GM23338 (cell line): Measurements from ENCODE around the gene SEH1L. TPM values are rescaled to one million over a fixed set of nuclear protein-coding genes. Genes with fewer than 3 reads are reported as not detected.

Experiments used
- ATAC-seq: fragments of 200-7000 bp; cut with Tn5 transposase; 3 replicates; pipeline ENCODE4 v1.9.1; 2020
- DNase-seq: peaks from one replicate; pipeline ENCODE4 v3.0.0-alpha.2; 2015; ENCODE audit warnings: low spot score
- H2AFZ ChIP-seq: fragments of 200-600 bp; sonication (generic); 2 replicates; pipeline ENCODE4 v1.8.0; 2016; ENCODE audit warnings: antibody characterized with exemption, mild to moderate bottlenecking, moderate library complexity
- H3F3A ChIP-seq: fragments of 200-600 bp; sonication (generic); replicated peaks from 2 replicates; pipeline ENCODE4 v1.8.0; 2017; ENCODE audit warnings: antibody characterized with exemption, mixed run types, low read depth
- H3K27ac ChIP-seq: fragments of 200-600 bp; sonication (generic); 2 replicates; pipeline ENCODE4 v1.6.1; 2016; ENCODE audit warnings: low read depth
- H3K27me3 ChIP-seq: fragments of 200-600 bp; sonication (generic); 2 replicates; pipeline ENCODE4 v1.8.0; 2016; ENCODE audit warnings: mild to moderate bottlenecking, mixed run types, moderate library complexity; ENCODE audit not compliant: insufficient read depth
- H3K36me3 ChIP-seq: fragments of 200-600 bp; sonication (generic); 2 replicates; pipeline ENCODE4 v1.8.0; 2016; ENCODE audit warnings: mild to moderate bottlenecking; ENCODE audit not compliant: insufficient read depth
- H3K4me1 ChIP-seq: fragments of 200-600 bp; sonication (generic); 2 replicates; pipeline ENCODE4 v1.8.0; 2016; ENCODE audit warnings: mild to moderate bottlenecking, moderate library complexity; ENCODE audit not compliant: insufficient read depth
- H3K4me2 ChIP-seq: fragments of 200-600 bp; sonication (generic); 2 replicates; pipeline ENCODE4 v1.7.1; 2017; ENCODE audit warnings: mixed run types
- H3K4me3 ChIP-seq: fragments of 200-600 bp; sonication (generic); 2 replicates; pipeline ENCODE4 v1.6.1; 2016; ENCODE audit warnings: mixed run types
- H3K79me2 ChIP-seq: fragments of 200-600 bp; sonication (generic); replicated peaks from 2 replicates; pipeline ENCODE4 v1.8.0; 2017; ENCODE audit warnings: mild to moderate bottlenecking; ENCODE audit not compliant: insufficient read depth
- H3K9me2 ChIP-seq: fragments of 200-600 bp; sonication (generic); 2 replicates; pipeline ENCODE4 v1.8.0; 2017; ENCODE audit not compliant: insufficient read depth
- H4K20me1 ChIP-seq: fragments of 200-600 bp; sonication (generic); replicated peaks from 2 replicates; pipeline ENCODE4 v1.8.0; 2017; ENCODE audit warnings: mild to moderate bottlenecking; ENCODE audit not compliant: insufficient read depth
- H3K27ac Mint-ChIP-seq: 2 replicates; pipeline ENCODE4 v1.8.0; 2020; ENCODE audit warnings: inconsistent platforms, mild to moderate bottlenecking, moderate library complexity, mixed read lengths
- H3K27me3 Mint-ChIP-seq: 3 replicates; pipeline ENCODE4 v1.8.0; 2022; ENCODE audit warnings: low read depth, mild to moderate bottlenecking, moderate library complexity, mixed read lengths, inconsistent platforms; ENCODE audit not compliant: insufficient read depth, poor library complexity
- H3K36me3 Mint-ChIP-seq: 3 replicates; pipeline ENCODE4 v1.8.0; 2021; ENCODE audit warnings: low read depth, mild to moderate bottlenecking, inconsistent platforms, moderate library complexity, mixed read lengths
- H3K4me1 Mint-ChIP-seq: 3 replicates; pipeline ENCODE4 v1.8.0; 2020; ENCODE audit warnings: mild to moderate bottlenecking, inconsistent platforms, mixed read lengths
- H3K4me3 Mint-ChIP-seq: 3 replicates; pipeline ENCODE4 v1.8.0; 2021; ENCODE audit warnings: moderate library complexity, mild to moderate bottlenecking, inconsistent platforms, mixed read lengths
- H3K9me3 Mint-ChIP-seq: 3 replicates; pipeline ENCODE4 v1.8.0; 2020; ENCODE audit warnings: moderate library complexity, mild to moderate bottlenecking, inconsistent platforms, mixed read lengths
- CREB1 ChIP-seq: fragments of 250-450 bp; sonication (Bioruptor Pico); IDR thresholded peaks from 2 replicates; pipeline ENCODE4 v1.5.0; 2020; ENCODE audit warnings: low read depth, mild to moderate bottlenecking, moderate library complexity
- EZH2 ChIP-seq: fragments of 200-600 bp; sonication (generic); IDR thresholded peaks from one replicate; pipeline ENCODE4 v1.8.0; 2017; ENCODE audit warnings: antibody characterized with exemption, mild to moderate bottlenecking, low read depth; ENCODE audit not compliant: unreplicated experiment
- EZH2phosphoT487 ChIP-seq: fragments of 200-600 bp; sonication (generic); IDR thresholded peaks from one replicate; pipeline ENCODE4 v1.8.1; 2018; ENCODE audit warnings: antibody characterized with exemption; ENCODE audit not compliant: unreplicated experiment
- JUNB ChIP-seq: IDR thresholded peaks from one replicate; pipeline ENCODE4 v1.6.1; 2016; ENCODE audit warnings: antibody characterized with exemption; ENCODE audit not compliant: unreplicated experiment
- NANOG ChIP-seq: IDR thresholded peaks from 2 replicates; pipeline ENCODE4 v1.6.1; 2016; ENCODE audit warnings: antibody characterized with exemption, borderline replicate concordance
- POLR2AphosphoS5 ChIP-seq: IDR thresholded peaks from 2 replicates; pipeline ENCODE4 v1.6.1; 2016; ENCODE audit warnings: antibody characterized with exemption, low read depth
- STAT1 ChIP-seq: IDR thresholded peaks from one replicate; pipeline ENCODE4 v1.6.1; 2016; ENCODE audit warnings: antibody characterized with exemption; ENCODE audit not compliant: unreplicated experiment
- ZNF114 ChIP-seq: fragments of 250-450 bp; sonication (Bioruptor Pico); IDR thresholded peaks from 2 replicates; pipeline ENCODE4 v1.5.0; 2020; ENCODE audit warnings: mild to moderate bottlenecking, moderate library complexity
- ZNF331 ChIP-seq: fragments of 250-450 bp; sonication (Bioruptor Pico); IDR thresholded peaks from 2 replicates; pipeline ENCODE4 v1.5.0; 2020; ENCODE audit warnings: low read depth, mild to moderate bottlenecking, moderate library complexity
- polyA plus RNA-seq: library from polyadenylated mRNA; unstranded; fragments of >200 nt; fragmentation: Nextera tagmentation; extraction: Ambion mirVana; gene quantifications from 2 replicates; pipeline ENCODE4 v1.2.1, GENCODE V29; 2016
- total RNA-seq: library from RNA; depleted of rRNA; stranded (reverse); fragments of >200 nt; shearing (Covaris generic); gene quantifications from 2 replicates; pipeline ENCODE4 v1.2.3, GENCODE V29; 2014
- TF ChIP-seq, protein P1 (sequence below): IDR thresholded peaks from 2 replicates; pipeline ENCODE4 v1.6.1; 2016; ENCODE audit warnings: antibody characterized with exemption
- TF ChIP-seq, protein P2 (sequence below): fragments of 250-450 bp; sonication (Bioruptor Pico); IDR thresholded peaks from 2 replicates; pipeline ENCODE4 v1.5.0; 2020; ENCODE audit warnings: mild to moderate bottlenecking, moderate library complexity
- TF ChIP-seq, protein P3 (sequence below), 2 experiments: fragments of 200-600 bp in 1 of 2; sonication (generic) in 1 of 2; conservative IDR thresholded peaks; 2 replicates each; pipeline versions ENCODE4 v1.5.1 to v1.6.1; 2016 to 2017; ENCODE audit warnings: antibody characterized with exemption in 2 of 2, low read depth in 2 of 2, mild to moderate bottlenecking in 2 of 2, moderate library complexity in 1 of 2
- TF ChIP-seq, protein P4 (sequence below): IDR thresholded peaks from one replicate; pipeline ENCODE4 v1.6.1; 2018; ENCODE audit warnings: antibody characterized with exemption; ENCODE audit not compliant: unreplicated experiment

The SEH1L gene
- total and polyA plus RNA-seq, 2 experiments from 2014 or later: 46.9 to 72.0 TPM

DNA sequence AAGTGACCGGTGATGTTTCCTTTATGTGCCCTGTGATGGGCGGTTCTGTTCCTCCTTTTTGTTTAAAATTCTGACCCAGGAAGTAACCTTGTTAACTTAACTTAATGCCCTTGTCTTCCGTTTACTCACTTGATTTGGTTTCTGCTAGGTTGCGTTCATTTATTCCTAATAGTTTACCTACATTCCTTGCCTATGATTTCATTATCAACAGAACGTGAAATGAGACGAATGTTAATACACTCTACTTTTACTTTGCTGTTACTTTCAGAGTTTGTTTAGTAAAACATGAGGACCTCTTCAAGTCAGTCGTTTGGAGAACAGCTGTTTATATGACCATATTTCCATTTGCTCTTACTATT lies 44.0 kb downstream of the SEH1L start:
- Histone ChIP-seq H3K4me3 (peak overlapping the region; percentile 79), H3K27me3 (no peaks in the 10 kb centered on the region), H3K27ac (peak overlapping the region; percentile 84), H3F3A (no peaks in the 10 kb centered on the region; the same call in 1 of the 2 replicates), H3K4me2 (peak overlapping the region; percentile 81), H2AFZ (peak overlapping the region; percentile 86), H3K79me2 (peaks cover 54% of the 10 kb centered on the region), H3K4me1 (peaks cover 10% of the 10 kb centered on the region), H4K20me1 (peaks cover 20% of the 10 kb centered on the region), H3K9me2 (no peaks in the 10 kb centered on the region), H3K36me3 (no peaks in the 10 kb centered on the region)
- Mint-ChIP-seq H3K27me3 (peaks cover 12% of the 10 kb centered on the region), H3K36me3 (peaks cover 2% of the 10 kb centered on the region; the same call in 2 of the 3 replicates), H3K27ac (peak overlapping the region; percentile 97), H3K9me3 (no peaks in the 10 kb centered on the region; the same call in 2 of the 3 replicates), H3K4me3 (peak overlapping the region; percentile 97), H3K4me1 (peaks cover 9% of the 10 kb centered on the region)
- DNase-seq (no peak), ATAC-seq (no peak)
- TF ChIP-seq EZH2 (no peak), JUNB (no peak), ZNF331 (CRISPR knock-in tag) (no peak), POLR2AphosphoS5 (no peak), ZNF114 (CRISPR knock-in tag) (no peak), NANOG (no peak), STAT1 (no peak), EZH2phosphoT487 (no peak), CREB1 (no peak)
- TF ChIP-seq, protein P1, sequence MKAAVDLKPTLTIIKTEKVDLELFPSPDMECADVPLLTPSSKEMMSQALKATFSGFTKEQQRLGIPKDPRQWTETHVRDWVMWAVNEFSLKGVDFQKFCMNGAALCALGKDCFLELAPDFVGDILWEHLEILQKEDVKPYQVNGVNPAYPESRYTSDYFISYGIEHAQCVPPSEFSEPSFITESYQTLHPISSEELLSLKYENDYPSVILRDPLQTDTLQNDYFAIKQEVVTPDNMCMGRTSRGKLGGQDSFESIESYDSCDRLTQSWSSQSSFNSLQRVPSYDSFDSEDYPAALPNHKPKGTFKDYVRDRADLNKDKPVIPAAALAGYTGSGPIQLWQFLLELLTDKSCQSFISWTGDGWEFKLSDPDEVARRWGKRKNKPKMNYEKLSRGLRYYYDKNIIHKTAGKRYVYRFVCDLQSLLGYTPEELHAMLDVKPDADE: no peak
- TF ChIP-seq, protein P2, sequence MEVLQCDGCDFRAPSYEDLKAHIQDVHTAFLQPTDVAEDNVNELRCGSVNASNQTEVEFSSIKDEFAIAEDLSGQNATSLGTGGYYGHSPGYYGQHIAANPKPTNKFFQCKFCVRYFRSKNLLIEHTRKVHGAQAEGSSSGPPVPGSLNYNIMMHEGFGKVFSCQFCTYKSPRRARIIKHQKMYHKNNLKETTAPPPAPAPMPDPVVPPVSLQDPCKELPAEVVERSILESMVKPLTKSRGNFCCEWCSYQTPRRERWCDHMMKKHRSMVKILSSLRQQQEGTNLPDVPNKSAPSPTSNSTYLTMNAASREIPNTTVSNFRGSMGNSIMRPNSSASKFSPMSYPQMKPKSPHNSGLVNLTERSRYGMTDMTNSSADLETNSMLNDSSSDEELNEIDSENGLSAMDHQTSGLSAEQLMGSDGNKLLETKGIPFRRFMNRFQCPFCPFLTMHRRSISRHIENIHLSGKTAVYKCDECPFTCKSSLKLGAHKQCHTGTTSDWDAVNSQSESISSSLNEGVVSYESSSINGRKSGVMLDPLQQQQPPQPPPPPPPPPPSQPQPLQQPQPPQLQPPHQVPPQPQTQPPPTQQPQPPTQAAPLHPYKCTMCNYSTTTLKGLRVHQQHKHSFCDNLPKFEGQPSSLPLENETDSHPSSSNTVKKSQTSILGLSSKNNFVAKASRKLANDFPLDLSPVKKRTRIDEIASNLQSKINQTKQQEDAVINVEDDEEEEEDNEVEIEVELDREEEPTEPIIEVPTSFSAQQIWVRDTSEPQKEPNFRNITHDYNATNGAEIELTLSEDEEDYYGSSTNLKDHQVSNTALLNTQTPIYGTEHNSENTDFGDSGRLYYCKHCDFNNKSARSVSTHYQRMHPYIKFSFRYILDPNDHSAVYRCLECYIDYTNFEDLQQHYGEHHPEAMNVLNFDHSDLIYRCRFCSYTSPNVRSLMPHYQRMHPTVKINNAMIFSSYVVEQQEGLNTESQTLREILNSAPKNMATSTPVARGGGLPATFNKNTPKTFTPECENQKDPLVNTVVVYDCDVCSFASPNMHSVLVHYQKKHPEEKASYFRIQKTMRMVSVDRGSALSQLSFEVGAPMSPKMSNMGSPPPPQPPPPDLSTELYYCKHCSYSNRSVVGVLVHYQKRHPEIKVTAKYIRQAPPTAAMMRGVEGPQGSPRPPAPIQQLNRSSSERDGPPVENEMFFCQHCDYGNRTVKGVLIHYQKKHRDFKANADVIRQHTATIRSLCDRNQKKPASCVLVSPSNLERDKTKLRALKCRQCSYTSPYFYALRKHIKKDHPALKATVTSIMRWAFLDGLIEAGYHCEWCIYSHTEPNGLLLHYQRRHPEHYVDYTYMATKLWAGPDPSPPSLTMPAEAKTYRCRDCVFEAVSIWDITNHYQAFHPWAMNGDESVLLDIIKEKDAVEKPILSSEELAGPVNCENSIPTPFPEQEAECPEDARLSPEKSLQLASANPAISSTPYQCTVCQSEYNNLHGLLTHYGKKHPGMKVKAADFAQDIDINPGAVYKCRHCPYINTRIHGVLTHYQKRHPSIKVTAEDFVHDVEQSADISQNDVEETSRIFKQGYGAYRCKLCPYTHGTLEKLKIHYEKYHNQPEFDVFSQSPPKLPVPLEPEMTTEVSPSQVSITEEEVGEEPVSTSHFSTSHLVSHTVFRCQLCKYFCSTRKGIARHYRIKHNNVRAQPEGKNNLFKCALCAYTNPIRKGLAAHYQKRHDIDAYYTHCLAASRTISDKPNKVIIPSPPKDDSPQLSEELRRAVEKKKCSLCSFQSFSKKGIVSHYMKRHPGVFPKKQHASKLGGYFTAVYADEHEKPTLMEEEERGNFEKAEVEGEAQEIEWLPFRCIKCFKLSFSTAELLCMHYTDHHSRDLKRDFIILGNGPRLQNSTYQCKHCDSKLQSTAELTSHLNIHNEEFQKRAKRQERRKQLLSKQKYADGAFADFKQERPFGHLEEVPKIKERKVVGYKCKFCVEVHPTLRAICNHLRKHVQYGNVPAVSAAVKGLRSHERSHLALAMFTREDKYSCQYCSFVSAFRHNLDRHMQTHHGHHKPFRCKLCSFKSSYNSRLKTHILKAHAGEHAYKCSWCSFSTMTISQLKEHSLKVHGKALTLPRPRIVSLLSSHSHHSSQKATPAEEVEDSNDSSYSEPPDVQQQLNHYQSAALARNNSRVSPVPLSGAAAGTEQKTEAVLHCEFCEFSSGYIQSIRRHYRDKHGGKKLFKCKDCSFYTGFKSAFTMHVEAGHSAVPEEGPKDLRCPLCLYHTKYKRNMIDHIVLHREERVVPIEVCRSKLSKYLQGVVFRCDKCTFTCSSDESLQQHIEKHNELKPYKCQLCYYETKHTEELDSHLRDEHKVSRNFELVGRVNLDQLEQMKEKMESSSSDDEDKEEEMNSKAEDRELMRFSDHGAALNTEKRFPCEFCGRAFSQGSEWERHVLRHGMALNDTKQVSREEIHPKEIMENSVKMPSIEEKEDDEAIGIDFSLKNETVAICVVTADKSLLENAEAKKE (CRISPR knock-in tag): no peak
- TF ChIP-seq, protein P3, sequence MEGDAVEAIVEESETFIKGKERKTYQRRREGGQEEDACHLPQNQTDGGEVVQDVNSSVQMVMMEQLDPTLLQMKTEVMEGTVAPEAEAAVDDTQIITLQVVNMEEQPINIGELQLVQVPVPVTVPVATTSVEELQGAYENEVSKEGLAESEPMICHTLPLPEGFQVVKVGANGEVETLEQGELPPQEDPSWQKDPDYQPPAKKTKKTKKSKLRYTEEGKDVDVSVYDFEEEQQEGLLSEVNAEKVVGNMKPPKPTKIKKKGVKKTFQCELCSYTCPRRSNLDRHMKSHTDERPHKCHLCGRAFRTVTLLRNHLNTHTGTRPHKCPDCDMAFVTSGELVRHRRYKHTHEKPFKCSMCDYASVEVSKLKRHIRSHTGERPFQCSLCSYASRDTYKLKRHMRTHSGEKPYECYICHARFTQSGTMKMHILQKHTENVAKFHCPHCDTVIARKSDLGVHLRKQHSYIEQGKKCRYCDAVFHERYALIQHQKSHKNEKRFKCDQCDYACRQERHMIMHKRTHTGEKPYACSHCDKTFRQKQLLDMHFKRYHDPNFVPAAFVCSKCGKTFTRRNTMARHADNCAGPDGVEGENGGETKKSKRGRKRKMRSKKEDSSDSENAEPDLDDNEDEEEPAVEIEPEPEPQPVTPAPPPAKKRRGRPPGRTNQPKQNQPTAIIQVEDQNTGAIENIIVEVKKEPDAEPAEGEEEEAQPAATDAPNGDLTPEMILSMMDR (conservative IDR thresholded peaks at IDR 0.05; ENCODE audit: low read depth in 2 of 2): no peak
- TF ChIP-seq, protein P4, sequence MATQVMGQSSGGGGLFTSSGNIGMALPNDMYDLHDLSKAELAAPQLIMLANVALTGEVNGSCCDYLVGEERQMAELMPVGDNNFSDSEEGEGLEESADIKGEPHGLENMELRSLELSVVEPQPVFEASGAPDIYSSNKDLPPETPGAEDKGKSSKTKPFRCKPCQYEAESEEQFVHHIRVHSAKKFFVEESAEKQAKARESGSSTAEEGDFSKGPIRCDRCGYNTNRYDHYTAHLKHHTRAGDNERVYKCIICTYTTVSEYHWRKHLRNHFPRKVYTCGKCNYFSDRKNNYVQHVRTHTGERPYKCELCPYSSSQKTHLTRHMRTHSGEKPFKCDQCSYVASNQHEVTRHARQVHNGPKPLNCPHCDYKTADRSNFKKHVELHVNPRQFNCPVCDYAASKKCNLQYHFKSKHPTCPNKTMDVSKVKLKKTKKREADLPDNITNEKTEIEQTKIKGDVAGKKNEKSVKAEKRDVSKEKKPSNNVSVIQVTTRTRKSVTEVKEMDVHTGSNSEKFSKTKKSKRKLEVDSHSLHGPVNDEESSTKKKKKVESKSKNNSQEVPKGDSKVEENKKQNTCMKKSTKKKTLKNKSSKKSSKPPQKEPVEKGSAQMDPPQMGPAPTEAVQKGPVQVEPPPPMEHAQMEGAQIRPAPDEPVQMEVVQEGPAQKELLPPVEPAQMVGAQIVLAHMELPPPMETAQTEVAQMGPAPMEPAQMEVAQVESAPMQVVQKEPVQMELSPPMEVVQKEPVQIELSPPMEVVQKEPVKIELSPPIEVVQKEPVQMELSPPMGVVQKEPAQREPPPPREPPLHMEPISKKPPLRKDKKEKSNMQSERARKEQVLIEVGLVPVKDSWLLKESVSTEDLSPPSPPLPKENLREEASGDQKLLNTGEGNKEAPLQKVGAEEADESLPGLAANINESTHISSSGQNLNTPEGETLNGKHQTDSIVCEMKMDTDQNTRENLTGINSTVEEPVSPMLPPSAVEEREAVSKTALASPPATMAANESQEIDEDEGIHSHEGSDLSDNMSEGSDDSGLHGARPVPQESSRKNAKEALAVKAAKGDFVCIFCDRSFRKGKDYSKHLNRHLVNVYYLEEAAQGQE: no peak
